H9 (cell line): ENCODE data around the gene CTRL. TPM values are rescaled to one million over a fixed set of nuclear protein-coding genes. Genes with fewer than 3 reads are reported as not detected.

ENCODE experiments used
- DNase-seq: peaks from one replicate; pipeline ENCODE4 v3.0.0-alpha.2; 2017
- H2AFZ ChIP-seq: one replicate; pipeline ENCODE4 v1.6.1; 2013; ENCODE audit warnings: mild to moderate bottlenecking, low read length, control low read depth, moderate library complexity
- H2AK5ac ChIP-seq: 2 replicates; pipeline ENCODE4 v1.6.1; 2013; ENCODE audit warnings: low read length, control low read depth, mixed read lengths; ENCODE audit not compliant: insufficient read length
- H2BK120ac ChIP-seq: one replicate; pipeline ENCODE4 v1.6.1; 2013; ENCODE audit warnings: low read depth, mild to moderate bottlenecking, low read length, control low read depth, inconsistent platforms; ENCODE audit not compliant: poor library complexity, severe bottlenecking
- H2BK12ac ChIP-seq: 2 replicates; pipeline ENCODE4 v1.6.1; 2013; ENCODE audit warnings: low read length, control low read depth, mixed read lengths, low read depth; ENCODE audit not compliant: insufficient read length
- H2BK15ac ChIP-seq: 2 replicates; pipeline ENCODE4 v1.6.1; 2013; ENCODE audit warnings: low read depth, low read length, control low read depth
- H2BK20ac ChIP-seq: one replicate; pipeline ENCODE4 v1.6.1; 2013; ENCODE audit warnings: low read depth, mild to moderate bottlenecking, low read length, control low read depth, inconsistent platforms; ENCODE audit not compliant: poor library complexity, severe bottlenecking
- H2BK5ac ChIP-seq: 2 replicates; pipeline ENCODE4 v1.6.1; 2013; ENCODE audit warnings: low read length, control low read depth, mixed read lengths; ENCODE audit not compliant: insufficient read length
- H3K14ac ChIP-seq: 2 replicates; pipeline ENCODE4 v1.6.1; 2013; ENCODE audit warnings: low read length, control low read depth; ENCODE audit not compliant: insufficient read depth
- H3K18ac ChIP-seq: 2 replicates; pipeline ENCODE4 v1.6.1; 2013; ENCODE audit warnings: low read depth, mild to moderate bottlenecking, mixed read lengths, low read length, control low read depth; ENCODE audit not compliant: insufficient read length
- H3K23ac ChIP-seq: 2 replicates; pipeline ENCODE4 v1.6.1; 2013; ENCODE audit warnings: low read length, control low read depth, mixed read lengths, low read depth; ENCODE audit not compliant: insufficient read length
- H3K23me2 ChIP-seq: 2 replicates; pipeline ENCODE4 v1.6.1; 2013; ENCODE audit warnings: low read depth, mild to moderate bottlenecking, mixed read lengths, low read length, control low read depth; ENCODE audit not compliant: insufficient read length, poor library complexity, severe bottlenecking
- H3K27ac ChIP-seq: 2 replicates; pipeline ENCODE4 v1.5.1; 2013; ENCODE audit warnings: low read length, control low read depth, mixed read lengths, low read depth; ENCODE audit not compliant: insufficient read length
- H3K27me3 ChIP-seq: 2 replicates; pipeline ENCODE4 v1.6.1; 2013; ENCODE audit warnings: low read length, control low read depth, inconsistent platforms; ENCODE audit not compliant: insufficient read depth
- H3K4ac ChIP-seq: 2 replicates; pipeline ENCODE4 v1.6.1; 2013; ENCODE audit warnings: low read depth, mild to moderate bottlenecking, control low read depth, inconsistent platforms, low read length, moderate library complexity
- H3K4me1 ChIP-seq: 2 replicates; pipeline ENCODE4 v1.6.1; 2013; ENCODE audit warnings: low read length, control low read depth, inconsistent platforms; ENCODE audit not compliant: insufficient read depth
- H3K4me2 ChIP-seq: 2 replicates; pipeline ENCODE4 v1.6.1; 2013; ENCODE audit warnings: low read length, control low read depth, mixed read lengths; ENCODE audit not compliant: insufficient read length, insufficient read depth
- H3K56ac ChIP-seq: 2 replicates; pipeline ENCODE4 v1.6.1; 2013; ENCODE audit warnings: low read depth, mild to moderate bottlenecking, mixed read lengths, low read length, control low read depth; ENCODE audit not compliant: insufficient read length
- H3K79me1 ChIP-seq: 2 replicates; pipeline ENCODE4 v1.6.1; 2013; ENCODE audit warnings: low read depth, mild to moderate bottlenecking, moderate library complexity, low read length, control low read depth, inconsistent platforms; ENCODE audit not compliant: insufficient read depth, poor library complexity, severe bottlenecking
- H3K79me2 ChIP-seq: 2 replicates; pipeline ENCODE4 v1.6.1; 2013; ENCODE audit warnings: low read length, control low read depth, inconsistent platforms; ENCODE audit not compliant: insufficient read depth
- H3K9ac ChIP-seq: 2 replicates; pipeline ENCODE4 v1.6.1; 2013; ENCODE audit warnings: low read length, control low read depth, mixed read lengths; ENCODE audit not compliant: insufficient read length; ENCODE audit errors: extremely low read depth
- H3K9me3 ChIP-seq: one replicate; pipeline ENCODE4 v1.6.1; 2013; ENCODE audit warnings: low read depth, low read length, inconsistent platforms; ENCODE audit not compliant: control insufficient read depth
- H3T11ph ChIP-seq: one replicate; pipeline ENCODE4 v1.6.1; 2013; ENCODE audit warnings: mild to moderate bottlenecking, low read length, control low read depth, inconsistent platforms
- H4K20me1 ChIP-seq: one replicate; pipeline ENCODE4 v1.6.1; 2013; ENCODE audit not compliant: control insufficient read depth, insufficient read length, insufficient read depth
- H4K5ac ChIP-seq: 2 replicates; pipeline ENCODE4 v1.6.1; 2013; ENCODE audit warnings: low read depth, mild to moderate bottlenecking, mixed read lengths, low read length, control low read depth; ENCODE audit not compliant: insufficient read length
- H4K8ac ChIP-seq: replicated peaks from 2 replicates; pipeline ENCODE4 v1.6.1; 2013; ENCODE audit warnings: low read length, control low read depth, mixed read lengths, low read depth; ENCODE audit not compliant: insufficient read length
- H4K91ac ChIP-seq: 2 replicates; pipeline ENCODE4 v1.6.1; 2013; ENCODE audit warnings: low read depth, mild to moderate bottlenecking, moderate library complexity, mixed read lengths, low read length, control low read depth; ENCODE audit not compliant: insufficient read length
- H3K27ac Mint-ChIP-seq, 3 experiments: 2 replicates in 2 of 3; 3 replicates in 1 of 3; pipeline ENCODE4 v1.8.0; 2020 to 2021; ENCODE audit warnings: mixed read lengths in 3 of 3, mild to moderate bottlenecking in 1 of 3, moderate library complexity in 1 of 3
- H3K27me3 Mint-ChIP-seq: 2 replicates; pipeline ENCODE4 v1.8.0; 2021; ENCODE audit warnings: low read depth, mild to moderate bottlenecking, moderate library complexity, mixed read lengths
- H3K36me3 Mint-ChIP-seq, 3 experiments: 2 replicates in 2 of 3; 3 replicates in 1 of 3; pipeline ENCODE4 v1.8.0; 2020 to 2021; ENCODE audit warnings: low read depth in 3 of 3, mixed read lengths in 3 of 3; ENCODE audit not compliant: insufficient read depth in 1 of 3
- H3K4me1 Mint-ChIP-seq, 2 experiments: 2 replicates each; pipeline ENCODE4 v1.8.0; 2020; ENCODE audit warnings: mixed read lengths in 2 of 2
- H3K4me3 Mint-ChIP-seq, 2 experiments: 2 replicates in 1 of 2; 3 replicates in 1 of 2; pipeline ENCODE4 v1.8.0; 2020 to 2021; ENCODE audit warnings: mild to moderate bottlenecking in 2 of 2, mixed read lengths in 2 of 2, moderate library complexity in 1 of 2
- H3K9me3 Mint-ChIP-seq, 2 experiments: 2 replicates in 1 of 2; 3 replicates in 1 of 2; pipeline ENCODE4 v1.8.0; 2020; ENCODE audit warnings: mild to moderate bottlenecking in 2 of 2, mixed read lengths in 2 of 2, moderate library complexity in 1 of 2
- CTCF ChIP-seq: fragments of 200-600 bp; sonication (generic); conservative IDR thresholded peaks from 3 replicates; pipeline ENCODE4 v1.8.0; 2021; ENCODE audit warnings: antibody characterized with exemption, mild to moderate bottlenecking
- WGBS: extraction: QIAGEN DNeasy Blood & Tissue Kit; methylation state at CpG from one replicate; pipeline ENCODE4 v1.1.7; 2013; ENCODE audit warnings: missing lambda C conversion rate, low lambda C conversion rate, mixed read lengths; ENCODE audit not compliant: insufficient read length; ENCODE audit errors: extremely low coverage; 5-methylcytosine and 5-hydroxymethylcytosine counted together
- total RNA-seq: library from RNA; stranded (reverse); gene quantifications from 2 replicates; pipeline ENCODE4 v1.2.1, GENCODE V29; 2021

CTRL gene
- total RNA-seq, 1 experiment from 2014 or later = 2.7 TPM

- H3K23ac ChIP-seq = no peak overlapping the region
- H2BK5ac ChIP-seq = no peak overlapping the region
- H3K4ac ChIP-seq = no peak overlapping the region
- no peak overlapping the region for H4K8ac ChIP-seq
- no peak for TF ChIP-seq CTCF
- Mint-ChIP-seq H3K4me1 (peaks cover 13 to 21% of the 10 kb centered on the region in 2 experiments), H3K27me3 (no peaks in the 10 kb centered on the region; the same call in none of the 2 replicates), H3K9me3 (no peaks in the 10 kb centered on the region), H3K36me3 (peaks cover 29 to 71% (median 71%) of the 10 kb centered on the region in 3 experiments), H3K27ac (no peak overlapping the region), H3K4me3 (no peak overlapping the region)
- no peaks in the 10 kb centered on the region for H3K79me2 ChIP-seq
- H3K23me2 ChIP-seq = no peaks in the 10 kb centered on the region
- no peaks in the 10 kb centered on the region for H3K4me1 ChIP-seq
- H2BK20ac ChIP-seq = no peak overlapping the region
- H3K79me1 ChIP-seq = no peaks in the 10 kb centered on the region
- no peak overlapping the region for H2BK120ac ChIP-seq
- no peak overlapping the region for H3K9ac ChIP-seq
- H4K20me1 ChIP-seq = no peaks in the 10 kb centered on the region
- no peak overlapping the region for H4K91ac ChIP-seq
- H3K14ac ChIP-seq = no peak overlapping the region
- H3K4me2 ChIP-seq = no peak overlapping the region
- H3K27me3 ChIP-seq = no peaks in the 10 kb centered on the region
- H3T11ph ChIP-seq = no peak overlapping the region
- H2AK5ac ChIP-seq = no peak overlapping the region
- H3K9me3 ChIP-seq = no peaks in the 10 kb centered on the region
- H2BK15ac ChIP-seq = no peak overlapping the region
- H3K56ac ChIP-seq = no peak overlapping the region
- no peak overlapping the region for H2AFZ ChIP-seq
- H2BK12ac ChIP-seq = no peak overlapping the region
- H3K27ac ChIP-seq = no peak overlapping the region
- no peak overlapping the region for H3K18ac ChIP-seq
- no CpG with 5 or more reads among the region's 21 CpGs for WGBS
- DNase-seq = no peak
- no peak overlapping the region for H4K5ac ChIP-seq
Observed at GRCh38 chr16:67881621-67882161, 50.0 kb downstream of the CTRL start.
